ENCODE results near the gene TRHDE. TPM values are rescaled to one million over a fixed set of nuclear protein-coding genes. Genes with fewer than 3 reads are reported as not detected.

Gene TRHDE
- total and polyA plus RNA-seq, 12 donors = 0.10 to 0.97 (median 0.46) TPM

DNA sequence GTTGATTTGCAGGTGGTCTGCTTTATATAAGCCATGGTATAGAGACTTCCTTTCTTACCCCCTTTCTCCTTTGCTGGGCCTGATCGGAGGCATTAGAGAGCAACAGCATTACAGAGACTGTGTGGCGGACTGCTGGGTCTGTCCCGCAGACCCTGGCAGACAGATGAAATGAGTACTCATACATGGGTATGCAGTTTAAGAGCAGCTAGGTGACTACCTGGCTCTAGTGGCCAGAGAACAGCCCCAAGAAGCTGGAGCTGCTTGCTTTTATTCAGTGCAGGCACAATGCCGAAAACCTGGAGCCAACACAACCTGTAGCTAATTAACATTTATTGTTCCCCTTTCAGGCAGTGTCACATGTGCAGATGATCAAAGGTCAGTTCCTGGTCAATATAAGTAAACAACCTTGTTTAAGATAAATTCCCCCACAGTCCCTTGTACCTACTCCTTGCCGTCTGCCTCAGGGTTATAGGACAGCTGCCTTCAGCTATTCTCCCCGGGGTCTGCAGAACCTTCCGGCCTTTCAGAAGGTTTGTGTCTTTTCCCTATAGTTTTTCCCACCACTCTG lies 160.0 kb downstream of the TRHDE start:
- H3K4me1 ChIP-seq = no peaks in the 10 kb centered on the region
- H3K9me3 ChIP-seq = peaks cover 0 to 5% (median 0%) of the 10 kb centered on the region in 11 donors
- DNase-seq (no peak), ATAC-seq (no peak)
- no peaks in the 10 kb centered on the region for H3K27me3 ChIP-seq
- no peaks in the 10 kb centered on the region for H3K36me3 ChIP-seq
- WGBS, 2 donors = 84% methylated on average over 7 of the region's 7 CpGs
- no peak overlapping the region for H3K27ac ChIP-seq
- TF ChIP-seq, protein P1, sequence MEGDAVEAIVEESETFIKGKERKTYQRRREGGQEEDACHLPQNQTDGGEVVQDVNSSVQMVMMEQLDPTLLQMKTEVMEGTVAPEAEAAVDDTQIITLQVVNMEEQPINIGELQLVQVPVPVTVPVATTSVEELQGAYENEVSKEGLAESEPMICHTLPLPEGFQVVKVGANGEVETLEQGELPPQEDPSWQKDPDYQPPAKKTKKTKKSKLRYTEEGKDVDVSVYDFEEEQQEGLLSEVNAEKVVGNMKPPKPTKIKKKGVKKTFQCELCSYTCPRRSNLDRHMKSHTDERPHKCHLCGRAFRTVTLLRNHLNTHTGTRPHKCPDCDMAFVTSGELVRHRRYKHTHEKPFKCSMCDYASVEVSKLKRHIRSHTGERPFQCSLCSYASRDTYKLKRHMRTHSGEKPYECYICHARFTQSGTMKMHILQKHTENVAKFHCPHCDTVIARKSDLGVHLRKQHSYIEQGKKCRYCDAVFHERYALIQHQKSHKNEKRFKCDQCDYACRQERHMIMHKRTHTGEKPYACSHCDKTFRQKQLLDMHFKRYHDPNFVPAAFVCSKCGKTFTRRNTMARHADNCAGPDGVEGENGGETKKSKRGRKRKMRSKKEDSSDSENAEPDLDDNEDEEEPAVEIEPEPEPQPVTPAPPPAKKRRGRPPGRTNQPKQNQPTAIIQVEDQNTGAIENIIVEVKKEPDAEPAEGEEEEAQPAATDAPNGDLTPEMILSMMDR (IDR thresholded peaks at IDR 0.05) = no peak
- H3K4me3 ChIP-seq = no peak overlapping the region
- intact Hi-C loops (cut with DNase I) = loop anchor here in 1 of 10 donors (10.0 kb wide), 1 partner anchor 477 kb away; no protein-coding TSS in a partner anchor

DNA sequence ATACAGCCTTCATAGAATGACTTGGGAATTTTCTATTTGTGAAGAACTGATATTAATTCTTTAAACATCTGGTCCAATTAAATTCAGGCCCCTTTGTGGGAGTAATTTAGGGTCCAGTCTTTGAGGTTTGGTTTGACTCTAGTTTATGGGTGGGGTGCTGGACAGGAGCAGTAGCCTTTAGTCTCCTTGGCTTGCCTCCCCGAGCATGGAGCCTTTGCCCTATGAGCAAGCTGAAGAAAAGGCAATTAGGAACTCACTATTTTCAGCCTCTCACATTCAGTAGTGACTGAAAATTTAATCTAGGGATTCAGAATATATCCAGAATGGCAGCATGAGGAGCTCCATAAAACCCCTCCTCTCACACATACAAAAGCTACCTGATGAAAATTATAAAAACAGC lies 161.1 kb downstream of the TRHDE start:
- no peak overlapping the region for H3K4me3 ChIP-seq
- TF ChIP-seq, protein P1 (IDR thresholded peaks at IDR 0.05) = no peak
- no peak for DNase-seq
- H3K9me3 ChIP-seq = peaks cover 0 to 12% (median 0%) of the 10 kb centered on the region in 11 donors
- ATAC-seq = no peak
- intact Hi-C loops (cut with DNase I) = loop anchor here in 1 of 10 donors (10.0 kb wide), 1 partner anchor 478 kb away; no protein-coding TSS in a partner anchor
- H3K27ac ChIP-seq = no peak overlapping the region
- H3K27me3 ChIP-seq = no peaks in the 10 kb centered on the region
- no peaks in the 10 kb centered on the region for H3K36me3 ChIP-seq
- 67 to 76% methylated on average over 1 of the region's 1 CpG for WGBS, 2 donors
- H3K4me1 ChIP-seq = no peaks in the 10 kb centered on the region

DNA sequence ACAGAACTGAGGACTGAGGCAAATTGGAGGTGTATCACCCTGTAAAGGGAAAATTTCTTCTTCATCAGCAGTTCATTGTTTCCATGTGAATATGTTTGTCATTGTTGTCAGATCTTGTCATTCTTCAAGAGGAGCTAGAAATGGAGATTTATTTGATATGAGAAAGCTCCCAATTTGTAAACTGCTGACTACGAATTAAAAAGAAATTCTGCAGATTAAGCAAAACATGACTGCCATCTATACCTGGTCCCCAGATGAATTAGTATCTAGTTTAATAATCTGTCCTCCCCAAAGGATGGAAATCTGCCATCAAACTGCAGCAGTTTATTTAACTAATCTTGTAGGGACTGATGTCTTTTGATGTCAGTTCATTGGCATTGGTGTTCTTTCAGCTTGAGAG lies 162.8 kb downstream of the TRHDE start:
- TF ChIP-seq, protein P1 (IDR thresholded peaks at IDR 0.05) = no peak
- no peak for ATAC-seq
- Histone ChIP-seq H3K27me3 (no peaks in the 10 kb centered on the region), H3K4me3 (no peak overlapping the region), H3K9me3 (peaks cover 0 to 21% (median 3%) of the 10 kb centered on the region in 11 donors), H3K27ac (no peak overlapping the region), H3K36me3 (no peaks in the 10 kb centered on the region), H3K4me1 (no peaks in the 10 kb centered on the region)
- no peak for DNase-seq
- 78 to 79% methylated on average over 1 of the region's 1 CpG for WGBS, 2 donors
- intact Hi-C loops (cut with DNase I) = loop anchor here in 1 of 10 donors (10.0 kb wide), 1 partner anchor 480 kb away; no protein-coding TSS in a partner anchor

DNA sequence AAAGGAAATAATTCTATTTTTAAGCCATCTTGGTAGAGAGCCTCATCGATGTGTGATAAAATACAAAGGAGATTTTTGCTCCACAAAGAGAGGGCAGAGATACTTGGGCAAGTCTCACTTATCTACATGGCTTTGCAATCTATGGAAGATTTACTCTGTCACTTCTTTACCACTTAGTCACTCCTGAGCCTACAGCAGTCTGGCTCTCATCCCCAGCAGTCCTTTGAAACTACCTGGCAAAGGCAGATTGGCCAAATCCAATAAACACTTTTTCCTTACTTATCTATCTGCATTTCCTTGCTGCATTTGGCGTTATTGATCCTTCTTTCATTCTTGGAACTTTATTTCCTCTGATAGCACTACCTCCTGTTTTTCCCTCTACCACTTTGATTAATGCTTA lies 170.0 kb downstream of the TRHDE start:
- H3K27me3 ChIP-seq = no peaks in the 10 kb centered on the region
- intact Hi-C loops (cut with DNase I) = no loop called here
- no peak overlapping the region for H3K4me3 ChIP-seq
- peaks cover 0 to 27% (median 3%) of the 10 kb centered on the region in 11 donors for H3K9me3 ChIP-seq
- H3K4me1 ChIP-seq = no peaks in the 10 kb centered on the region
- DNase-seq = no peak
- TF ChIP-seq, protein P1 (IDR thresholded peaks at IDR 0.05) = no peak
- ATAC-seq = no peak
- H3K27ac ChIP-seq = no peak overlapping the region
- H3K36me3 ChIP-seq = no peaks in the 10 kb centered on the region
- 64 to 67% methylated on average over 2 of the region's 2 CpGs for WGBS, 2 donors

Measured in heart right ventricle (tissue), 16 donors.